GM18520 (cell line): Measurements from ENCODE around the gene CLP1.
A peak's percentile ranks its signal among the peaks of the same experiment; 100 is the strongest.

Experiments used
- ATAC-seq: cut with Tn5 transposase; IDR thresholded peaks from one replicate; pipeline ENCODE4 v1.9.1; 2021; ENCODE audit not compliant: unreplicated experiment

CLP1 gene

DNA sequence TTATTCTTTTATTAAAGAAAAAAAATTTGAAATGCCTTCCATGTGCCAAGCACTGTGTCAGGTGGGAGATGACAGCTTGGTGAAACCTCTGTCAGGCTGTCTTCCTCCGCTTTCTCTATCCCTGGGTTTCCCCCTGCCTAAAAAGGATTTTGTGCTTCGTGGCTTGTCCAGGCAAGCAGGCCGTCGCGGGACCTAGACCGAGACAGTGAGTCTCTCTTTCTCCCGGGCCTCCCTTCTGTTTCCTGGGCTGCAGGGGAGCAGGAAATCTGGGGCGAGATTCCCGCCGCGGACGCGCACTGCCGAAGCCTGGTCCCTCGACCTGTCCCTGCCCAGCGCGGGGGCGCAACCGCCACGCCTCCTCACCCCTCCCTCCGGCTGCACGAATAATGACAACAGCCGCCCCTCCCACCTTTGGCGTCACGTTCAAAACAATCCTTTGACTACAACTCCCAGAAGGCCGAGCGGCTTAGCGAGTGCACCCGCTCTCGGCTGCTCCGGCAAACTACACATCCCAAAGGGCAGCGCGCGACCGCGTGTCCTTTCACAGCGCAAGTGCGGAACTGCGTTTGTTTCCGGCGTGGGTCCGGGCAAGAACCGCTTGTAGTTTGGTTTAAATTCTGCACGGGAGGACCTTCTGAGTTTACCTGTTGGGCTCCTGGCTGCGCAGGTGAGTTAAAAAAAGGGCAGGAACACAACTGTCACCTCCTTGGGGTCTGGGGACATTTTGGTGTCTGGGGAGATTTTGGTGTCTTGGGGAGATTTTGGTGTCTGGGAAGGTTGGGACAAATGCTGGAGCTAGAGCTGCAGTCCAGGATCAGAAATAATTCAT, at the start of gene CLP1:
TSS of gene CLP1 (plus strand) at position 569 of the 829 bp plus-strand sequence. CDS start 1,715 bp downstream, outside the sequence.
- peak; percentile 99 for ATAC-seq

- ATAC-seq, result no peak
Measured at GRCh38 chr11:57610170-57610569, 47.4 kb upstream of the CLP1 start.

DNA sequence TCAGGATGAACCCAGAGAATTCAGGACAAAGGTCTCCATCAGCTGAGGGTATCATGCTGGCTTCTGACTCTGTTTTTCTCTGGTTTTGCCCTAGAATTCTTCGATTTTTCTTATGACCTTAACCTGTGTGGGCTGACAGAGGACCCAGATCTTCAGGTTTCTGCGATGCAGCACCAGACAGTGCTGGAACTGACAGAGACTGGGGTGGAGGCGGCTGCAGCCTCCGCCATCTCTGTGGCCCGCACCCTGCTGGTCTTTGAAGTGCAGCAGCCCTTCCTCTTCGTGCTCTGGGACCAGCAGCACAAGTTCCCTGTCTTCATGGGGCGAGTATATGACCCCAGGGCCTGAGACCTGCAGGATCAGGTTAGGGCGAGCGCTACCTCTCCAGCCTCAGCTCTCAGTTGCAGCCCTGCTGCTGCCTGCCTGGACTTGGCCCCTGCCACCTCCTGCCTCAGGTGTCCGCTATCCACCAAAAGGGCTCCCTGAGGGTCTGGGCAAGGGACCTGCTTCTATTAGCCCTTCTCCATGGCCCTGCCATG, 43.3 kb upstream of the CLP1 start:
- ATAC-seq, result no peak

- ATAC-seq, result no peak
Measured at GRCh38 chr11:57615308-57615707, 42.3 kb upstream of the CLP1 start.

- ATAC-seq, result no peak
Measured at GRCh38 chr11:57616595-57616994, 41.0 kb upstream of the CLP1 start.

DNA sequence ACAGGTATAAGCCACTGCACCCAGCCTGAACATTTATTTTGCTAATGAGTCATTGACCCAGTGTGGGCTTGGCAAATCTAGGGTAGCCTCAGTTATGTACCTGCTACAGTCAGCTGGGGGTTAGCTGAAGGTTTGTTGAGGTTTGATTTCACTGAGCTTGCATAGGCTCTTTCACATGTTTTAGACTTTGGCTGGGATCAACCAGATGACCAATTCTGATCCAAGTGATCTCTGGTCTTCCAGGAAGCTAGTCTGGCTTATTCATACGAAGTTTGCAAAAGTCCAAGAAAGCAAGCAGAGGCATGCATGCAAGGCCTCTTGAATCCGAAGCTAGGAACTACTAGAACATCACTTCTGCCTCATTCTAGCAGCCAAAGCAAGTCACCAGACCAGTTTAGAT, 39.1 kb upstream of the CLP1 start:
- no peak for ATAC-seq

- ATAC-seq, result no peak
Measured at GRCh38 chr11:57619331-57619730, 38.2 kb upstream of the CLP1 start.

DNA sequence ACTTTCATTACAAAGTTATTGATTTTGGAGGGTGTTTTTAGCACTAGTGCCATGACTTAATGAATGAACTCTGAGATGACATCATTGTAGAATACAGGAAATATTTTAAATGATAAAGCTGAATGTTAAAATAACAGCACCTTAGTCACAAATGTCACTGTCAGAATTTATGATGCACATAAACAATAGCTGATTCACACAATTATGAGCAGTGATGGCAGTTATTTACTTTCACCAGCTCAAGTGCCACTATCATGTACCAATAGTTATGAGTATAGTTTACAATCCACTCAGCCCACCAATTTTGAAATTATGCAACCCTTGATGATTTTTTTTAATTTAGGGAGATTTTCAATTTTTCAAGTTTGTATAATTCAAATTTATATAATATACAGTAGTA, 37.1 kb upstream of the CLP1 start:
- ATAC-seq, result no peak

- ATAC-seq, result no peak
Measured at GRCh38 chr11:57622263-57622662, 35.3 kb upstream of the CLP1 start.

GRCh38 chr11:57624864-57625263, 32.7 kb upstream of the CLP1 start:
- ATAC-seq, result no peak

DNA sequence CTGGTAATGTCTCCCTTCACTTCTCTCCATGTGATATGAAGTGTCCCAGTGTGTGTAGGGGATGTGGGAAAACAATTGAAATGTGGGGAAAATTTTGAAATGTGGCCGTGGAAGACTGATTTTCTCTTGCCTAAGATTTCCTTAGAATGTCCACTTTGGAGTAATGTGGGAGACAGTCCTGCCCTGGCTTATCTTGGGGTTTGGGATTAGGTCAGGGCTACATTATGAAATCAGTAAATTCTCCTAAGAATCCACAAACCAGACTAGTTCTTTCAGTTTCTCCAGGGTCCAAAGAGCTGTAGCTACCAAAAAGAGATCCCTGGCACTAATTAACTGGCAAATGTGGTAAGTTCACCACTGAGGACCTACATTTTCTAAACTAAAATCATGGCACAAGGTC, 30.7 kb upstream of the CLP1 start:
- ATAC-seq, result no peak

- ATAC-seq, result no peak
Measured at GRCh38 chr11:57630171-57630570, 27.4 kb upstream of the CLP1 start.

- no peak for ATAC-seq
Measured at GRCh38 chr11:57632116-57632515, 25.4 kb upstream of the CLP1 start.

GRCh38 chr11:57633394-57634070, 24.0 kb upstream of the CLP1 start:
- ATAC-seq, result no peak

- no peak for ATAC-seq
Measured at GRCh38 chr11:57634311-57634710, 23.3 kb upstream of the CLP1 start.

GRCh38 chr11:57635246-57635645, 22.3 kb upstream of the CLP1 start:
- ATAC-seq, result no peak

DNA sequence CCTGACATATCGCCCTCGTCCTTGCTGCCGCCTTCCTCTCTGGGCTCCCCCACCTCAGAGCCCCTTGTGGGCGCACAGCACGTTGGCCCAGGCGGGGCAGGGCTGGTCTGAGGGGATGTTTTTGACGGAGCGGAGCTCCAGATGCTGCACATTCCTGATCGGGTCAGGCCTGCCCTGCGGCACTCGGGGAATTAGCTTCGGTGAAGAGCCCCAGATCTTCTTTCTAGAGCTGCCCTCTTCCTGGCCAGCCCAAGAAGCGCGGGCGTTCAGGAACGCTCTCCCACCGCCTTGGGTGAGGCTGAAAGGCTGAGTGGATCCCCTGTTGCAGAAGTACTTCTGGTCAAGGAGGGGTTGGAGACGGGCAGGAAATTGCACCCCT, 19.9 kb upstream of the CLP1 start:
- ATAC-seq, result no peak

- ATAC-seq, result no peak
Measured at GRCh38 chr11:57638005-57638781, 19.4 kb upstream of the CLP1 start.

DNA sequence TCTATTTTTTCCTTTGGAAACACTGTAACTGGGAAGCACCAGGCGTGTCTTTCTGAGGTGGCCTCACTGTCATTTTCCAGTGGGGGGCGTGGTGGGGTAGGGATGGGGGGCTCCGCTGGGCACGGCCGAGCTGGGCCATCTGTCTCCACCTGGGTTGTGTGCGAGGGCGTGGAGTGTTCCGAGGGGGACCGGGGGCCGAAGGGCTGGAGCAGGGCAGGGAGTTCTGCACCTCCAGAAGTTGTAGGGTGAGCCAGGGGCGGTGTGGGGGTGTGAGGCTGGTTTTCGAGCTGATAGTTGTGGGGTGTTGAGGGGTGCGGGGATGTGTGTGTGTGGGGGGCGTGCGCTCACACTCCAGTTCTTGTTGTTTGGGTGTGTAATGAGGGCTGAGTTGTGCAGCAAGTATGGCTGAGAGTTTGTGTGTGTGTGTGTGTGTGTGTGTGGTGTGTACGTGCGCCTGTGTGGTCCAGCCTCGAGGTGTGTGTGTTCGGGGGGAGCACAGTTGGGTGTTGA, 18.7 kb upstream of the CLP1 start:
- no peak for ATAC-seq

GRCh38 chr11:57639321-57640067, 18.1 kb upstream of the CLP1 start:
- ATAC-seq, result no peak
